GM18508 (cell line): Measurements from ENCODE around the gene SLC17A1.

Experiments used
- ATAC-seq: cut with Tn5 transposase; IDR thresholded peaks from one replicate; pipeline ENCODE4 v1.9.1; 2021; ENCODE audit warnings: moderate number of reproducible peaks; ENCODE audit not compliant: insufficient read depth, unreplicated experiment

The SLC17A1 gene, protein sequence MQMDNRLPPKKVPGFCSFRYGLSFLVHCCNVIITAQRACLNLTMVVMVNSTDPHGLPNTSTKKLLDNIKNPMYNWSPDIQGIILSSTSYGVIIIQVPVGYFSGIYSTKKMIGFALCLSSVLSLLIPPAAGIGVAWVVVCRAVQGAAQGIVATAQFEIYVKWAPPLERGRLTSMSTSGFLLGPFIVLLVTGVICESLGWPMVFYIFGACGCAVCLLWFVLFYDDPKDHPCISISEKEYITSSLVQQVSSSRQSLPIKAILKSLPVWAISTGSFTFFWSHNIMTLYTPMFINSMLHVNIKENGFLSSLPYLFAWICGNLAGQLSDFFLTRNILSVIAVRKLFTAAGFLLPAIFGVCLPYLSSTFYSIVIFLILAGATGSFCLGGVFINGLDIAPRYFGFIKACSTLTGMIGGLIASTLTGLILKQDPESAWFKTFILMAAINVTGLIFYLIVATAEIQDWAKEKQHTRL

DNA sequence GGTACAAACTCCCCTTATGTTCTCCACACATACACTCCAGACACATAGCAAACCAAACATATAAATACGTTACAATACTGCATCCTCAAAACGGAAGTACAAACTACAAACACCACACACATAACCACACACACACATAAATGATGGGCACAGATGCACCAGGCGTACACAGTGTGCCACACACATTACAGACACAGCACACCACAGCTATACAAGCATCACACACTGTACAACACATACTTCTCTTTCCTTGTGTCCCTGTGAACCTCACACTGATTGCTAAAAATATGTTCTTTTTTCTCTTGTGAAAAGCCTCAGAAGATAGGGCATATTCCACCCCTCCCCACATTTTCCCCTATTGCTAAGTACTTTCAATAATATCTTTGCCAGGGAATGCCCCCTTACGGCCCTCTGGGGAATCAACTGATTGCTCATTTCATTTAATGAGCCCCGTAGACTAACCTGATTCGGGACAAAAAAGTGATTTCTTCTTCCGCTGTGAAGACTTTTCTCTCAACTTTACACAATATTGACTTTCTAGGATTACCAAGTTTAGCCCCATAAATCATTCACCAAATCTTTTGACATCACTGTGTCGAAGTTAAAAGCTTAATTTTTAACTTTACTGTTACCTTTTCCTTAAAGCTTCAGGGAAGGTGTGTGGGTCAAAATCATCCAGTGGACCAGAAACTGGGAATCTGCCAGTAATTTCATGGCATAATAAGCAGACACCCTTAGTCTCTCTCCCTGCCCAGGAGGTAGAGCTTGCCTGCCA lies at the start of gene SLC17A1:
Gene SLC17A1, minus strand, starts transcription at position 521 of the 775 bp plus-strand sequence. CDS start 1,495 bp downstream, outside the sequence.
- no peak for ATAC-seq

DNA sequence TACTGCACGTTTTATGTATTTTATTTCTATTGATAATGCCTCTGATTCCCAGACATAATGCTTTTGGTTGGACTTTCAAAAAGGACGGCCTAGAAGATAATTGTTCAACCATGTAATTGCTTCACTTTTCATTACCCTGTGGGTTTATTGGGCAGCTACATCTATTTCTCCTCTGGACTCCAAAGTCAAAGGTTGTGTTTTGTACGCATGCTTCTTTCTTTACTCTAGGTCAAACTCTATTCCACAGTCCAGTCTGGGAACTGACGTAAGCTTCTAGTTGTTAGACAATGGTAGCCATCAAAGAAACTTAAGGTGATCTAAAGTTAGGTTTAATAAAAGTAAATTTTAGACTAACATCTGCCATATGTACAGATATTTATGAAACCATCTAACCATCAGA lies 48.7 kb upstream of the SLC17A1 start:
- no peak for ATAC-seq

DNA sequence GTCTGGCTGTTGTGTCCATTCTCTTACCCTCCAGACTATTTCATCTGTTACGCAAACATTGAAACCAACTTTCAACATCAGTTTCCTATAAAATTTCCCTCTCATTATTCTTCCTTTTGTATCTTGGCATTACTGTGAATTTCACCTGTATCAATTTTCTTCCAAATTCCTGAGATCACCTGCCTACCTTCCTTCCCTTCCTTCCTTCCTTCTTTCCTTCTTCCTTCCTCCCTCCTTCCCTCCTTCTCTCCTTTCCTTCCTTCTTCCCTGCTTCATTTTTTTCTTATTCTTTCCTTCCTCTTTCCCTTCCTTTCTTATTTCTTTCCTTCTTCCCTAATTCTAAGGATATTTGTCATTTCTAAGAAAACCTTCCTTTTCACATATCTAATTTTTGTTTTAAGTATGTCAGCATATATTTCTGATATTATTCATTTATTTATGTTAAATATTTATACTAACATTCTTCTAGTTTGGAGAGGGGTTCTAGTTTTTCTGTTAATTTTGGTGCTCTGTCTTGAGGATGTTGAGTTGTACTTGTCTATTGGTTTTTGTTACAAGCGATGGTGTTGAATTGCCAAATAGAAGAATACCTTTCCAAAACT lies 47.0 kb upstream of the SLC17A1 start:
- no peak for ATAC-seq

GRCh38 chr6:25875926-25876602 lies 44.2 kb upstream of the SLC17A1 start:
- no peak for ATAC-seq

- ATAC-seq = no peak
These were observed 43.7 kb upstream of the SLC17A1 start for GRCh38 chr6:25875563-25875905.

DNA sequence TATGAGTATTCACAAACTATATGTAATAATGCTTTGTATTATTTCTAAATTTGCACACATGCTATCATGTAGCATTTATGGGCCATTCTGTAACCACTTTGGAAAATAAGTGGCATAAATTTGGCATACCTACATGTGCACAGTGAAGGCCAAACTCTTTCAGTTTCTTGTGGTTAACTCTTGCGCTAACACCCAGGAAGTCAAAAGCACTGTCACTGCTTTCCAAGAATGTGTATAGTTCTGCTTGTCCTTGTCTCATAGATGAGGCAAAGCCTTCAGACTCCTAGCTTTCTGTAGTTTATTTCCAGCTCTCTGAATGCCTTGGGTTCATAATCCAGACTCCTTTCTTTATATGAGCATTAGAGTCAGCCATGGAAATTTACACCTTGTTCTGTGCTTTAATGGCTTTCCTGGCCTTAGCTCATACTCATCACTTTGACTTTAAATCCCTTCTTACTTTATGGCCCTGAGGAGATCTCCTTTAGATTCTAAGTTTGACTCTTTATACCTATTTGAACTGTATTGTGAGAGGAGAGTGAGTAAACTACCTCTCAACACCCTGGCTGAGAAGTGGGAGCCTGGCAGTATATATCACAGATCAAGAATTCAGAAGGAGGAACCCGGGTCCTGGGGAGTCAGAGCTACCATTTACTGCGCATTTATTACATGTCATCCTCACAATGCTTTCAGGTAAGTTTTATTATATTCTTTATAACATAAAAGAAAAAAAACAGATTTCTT lies 43.1 kb upstream of the SLC17A1 start:
- no peak for ATAC-seq

DNA sequence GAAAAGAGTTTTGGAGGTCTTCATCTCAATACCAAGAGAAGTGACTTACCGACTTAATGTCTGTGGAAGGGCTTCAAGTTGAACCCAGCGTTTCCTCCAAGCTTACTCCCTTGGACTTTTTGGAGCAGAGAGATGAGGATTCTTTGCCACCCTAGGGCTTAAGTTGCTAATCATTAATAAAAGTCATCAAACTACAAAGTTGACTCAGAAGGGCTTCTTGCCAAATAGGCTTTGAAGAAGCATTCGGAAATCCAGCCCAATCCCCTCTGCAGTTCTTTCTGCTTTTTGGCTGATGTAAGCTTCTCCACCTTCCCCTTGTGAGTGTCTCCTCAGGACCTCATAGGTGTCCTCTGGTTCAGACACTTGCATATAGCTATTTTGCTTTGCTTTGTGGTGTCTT lies 42.3 kb upstream of the SLC17A1 start, which contains the start of gene SLC17A3:
Gene SLC17A3, minus strand, starts transcription at position 126 of the 400 bp plus-strand sequence. CDS start 5,856 bp downstream, outside the sequence.
- no peak for ATAC-seq

DNA sequence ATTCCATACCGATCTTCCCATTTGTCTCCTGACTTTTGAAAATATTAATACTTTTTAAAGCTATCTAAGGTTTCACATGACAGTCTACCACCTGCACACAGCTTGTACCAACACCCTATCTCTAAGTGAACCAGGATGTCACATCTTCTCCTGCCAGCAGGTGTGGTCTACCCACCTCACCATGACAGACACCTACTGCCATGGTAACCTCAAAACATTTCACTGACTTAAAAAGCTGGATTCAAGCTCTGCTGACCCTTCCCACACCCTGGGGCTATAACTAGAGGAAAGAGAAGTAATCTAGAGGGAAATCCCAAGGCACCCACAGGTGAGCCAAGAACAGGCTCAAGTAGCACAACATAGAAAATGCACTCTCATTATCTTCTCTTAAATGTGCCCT lies 41.0 kb upstream of the SLC17A1 start:
- no peak for ATAC-seq

GRCh38 chr6:25869840-25870239 lies 38.0 kb upstream of the SLC17A1 start:
- no peak for ATAC-seq

- no peak for ATAC-seq
These were observed 36.8 kb upstream of the SLC17A1 start for GRCh38 chr6:25868436-25869183.

- ATAC-seq = no peak
These were observed 34.2 kb upstream of the SLC17A1 start for GRCh38 chr6:25866011-25866410.

DNA sequence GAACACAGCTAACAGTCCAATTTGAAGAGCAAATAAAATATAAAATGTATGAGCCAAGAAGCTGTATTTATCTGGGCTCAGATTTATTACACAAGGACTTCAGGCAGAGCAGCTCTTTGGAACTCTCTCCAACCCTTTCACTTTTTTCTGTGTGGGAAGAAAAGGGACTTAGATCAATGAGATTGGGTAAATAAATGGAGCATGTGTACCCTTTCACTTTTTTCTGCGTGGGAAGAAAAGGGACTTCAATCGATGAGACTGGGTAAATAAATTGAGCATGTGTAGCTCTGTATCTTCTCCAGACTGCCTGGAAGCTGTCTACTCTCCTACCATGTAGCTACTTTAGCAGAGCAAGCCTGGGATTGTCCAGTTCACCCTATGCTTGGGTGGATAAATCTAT lies 31.5 kb upstream of the SLC17A1 start:
- no peak for ATAC-seq

GRCh38 chr6:25862199-25862598 lies 30.3 kb upstream of the SLC17A1 start:
- ATAC-seq = no peak

GRCh38 chr6:25852756-25853155 lies 20.9 kb upstream of the SLC17A1 start:
- ATAC-seq = no peak

DNA sequence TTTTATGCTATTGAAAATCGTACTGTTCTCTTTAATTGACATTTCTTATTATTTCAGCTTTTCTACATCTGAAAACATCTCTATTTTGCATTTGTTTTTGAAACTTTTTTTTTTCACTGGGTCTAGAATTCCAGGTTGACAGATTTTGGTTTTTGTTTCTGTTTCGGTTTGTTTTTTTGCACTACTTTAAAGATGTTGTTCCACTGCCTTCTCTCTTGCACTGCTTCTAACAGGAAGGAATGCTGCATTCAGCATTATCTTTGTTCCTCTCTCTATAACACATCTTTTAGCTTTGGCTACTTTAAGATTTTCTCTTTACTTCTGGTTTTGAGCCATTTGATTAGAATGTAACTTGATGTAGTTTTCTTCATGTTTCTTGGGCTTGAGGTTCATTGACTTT lies 20.1 kb upstream of the SLC17A1 start:
- ATAC-seq = no peak

DNA sequence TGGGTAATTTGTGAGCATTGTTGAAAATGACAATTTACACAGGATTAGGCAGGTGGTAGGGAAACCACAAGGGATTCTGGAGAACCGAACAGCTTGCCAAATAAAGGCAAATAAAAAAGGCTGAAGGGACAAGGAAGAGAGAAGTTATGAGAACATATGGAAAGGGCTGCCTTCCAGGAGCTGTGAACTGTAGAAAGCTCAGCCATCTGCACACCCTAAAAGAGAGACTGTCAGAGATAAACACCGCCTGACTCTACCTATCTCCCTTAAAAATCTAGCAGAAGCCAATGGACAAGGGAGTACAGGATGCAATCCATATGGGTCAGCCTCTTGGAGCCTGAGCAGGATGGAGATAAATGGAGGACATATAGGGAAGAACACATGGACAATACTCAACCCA lies 12.7 kb upstream of the SLC17A1 start:
- ATAC-seq = no peak

GRCh38 chr6:25842526-25842925 lies 10.7 kb upstream of the SLC17A1 start:
- ATAC-seq = no peak

DNA sequence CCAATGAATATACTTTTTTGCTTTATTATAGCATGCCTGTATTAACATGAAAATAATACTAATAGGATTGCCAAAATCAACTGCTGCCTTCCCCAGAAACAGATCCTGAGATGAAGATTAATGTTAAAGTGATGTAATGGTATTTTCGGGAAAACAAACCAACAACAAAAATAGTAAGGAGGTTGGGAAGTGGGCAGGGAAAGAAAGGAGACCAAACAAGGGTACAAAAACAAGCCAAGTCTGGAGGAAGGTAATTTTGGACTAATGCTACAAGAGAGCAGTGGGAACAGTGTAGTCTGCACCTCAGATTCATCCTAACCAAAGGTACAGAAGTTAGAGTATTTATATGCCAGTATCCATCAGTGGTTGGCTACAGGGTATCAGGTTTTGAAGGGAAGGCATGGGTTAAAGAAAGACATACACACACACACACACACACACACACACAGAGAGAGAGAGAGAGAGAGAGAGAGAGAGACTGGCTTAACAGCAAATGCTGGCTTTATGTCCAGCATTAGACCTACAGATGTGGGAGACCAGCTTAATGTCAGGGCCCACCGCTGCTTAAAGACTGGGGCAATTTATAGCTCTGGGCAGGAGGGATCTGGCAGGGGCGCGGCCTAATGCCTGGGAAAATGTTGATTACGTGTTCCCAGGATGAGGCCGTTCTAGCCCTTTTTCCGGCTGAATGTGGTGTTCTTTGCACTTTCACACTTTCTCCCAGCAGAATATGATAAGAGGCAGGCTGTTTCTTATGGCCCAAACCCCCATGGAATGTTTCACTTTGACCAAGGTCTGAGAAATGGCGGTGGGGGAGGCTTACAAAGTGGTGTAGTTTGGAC lies 3.8 kb upstream of the SLC17A1 start:
- no peak for ATAC-seq
